HG02759 (cell line): ENCODE data around the gene CADPS.

Source experiments
- ATAC-seq: cut with Tn5 transposase; IDR thresholded peaks from one replicate; pipeline ENCODE4 v1.9.1; 2021; ENCODE audit warnings: mild to moderate bottlenecking, moderate library complexity; ENCODE audit not compliant: unreplicated experiment

The CADPS gene

GRCh38 chr3:62757045-62757444, 118.2 kb downstream of the CADPS start:
- no peak for ATAC-seq

GRCh38 chr3:62755285-62755684, 119.9 kb downstream of the CADPS start:
- no peak for ATAC-seq

- ATAC-seq, result no peak
Measured at GRCh38 chr3:62749657-62750056, 125.6 kb downstream of the CADPS start.

- ATAC-seq, result no peak
Measured at GRCh38 chr3:62749130-62749529, 126.1 kb downstream of the CADPS start.

- no peak for ATAC-seq
Measured at GRCh38 chr3:62737449-62737848, 137.8 kb downstream of the CADPS start.

- ATAC-seq, result no peak
Measured at GRCh38 chr3:62735510-62735909, 139.7 kb downstream of the CADPS start.

- no peak for ATAC-seq
Measured at GRCh38 chr3:62732183-62732904, 142.9 kb downstream of the CADPS start.

- no peak for ATAC-seq
Measured at GRCh38 chr3:62727981-62728380, 147.2 kb downstream of the CADPS start.

- ATAC-seq, result no peak
Measured at GRCh38 chr3:62727536-62727935, 147.7 kb downstream of the CADPS start.

- no peak for ATAC-seq
Measured at GRCh38 chr3:62724503-62724902, 150.7 kb downstream of the CADPS start.

- no peak for ATAC-seq
Measured at GRCh38 chr3:62723914-62724217, 151.3 kb downstream of the CADPS start.

- peak; percentile 66 for ATAC-seq
Measured at GRCh38 chr3:62723166-62723913, 151.9 kb downstream of the CADPS start.

- ATAC-seq, result no peak
Measured at GRCh38 chr3:62722344-62722743, 152.9 kb downstream of the CADPS start.

GRCh38 chr3:62718515-62719320, 156.5 kb downstream of the CADPS start:
- ATAC-seq, result no peak

GRCh38 chr3:62718011-62718410, 157.2 kb downstream of the CADPS start:
- no peak for ATAC-seq

- no peak for ATAC-seq
Measured at GRCh38 chr3:62712746-62713145, 162.5 kb downstream of the CADPS start.

- ATAC-seq, result no peak
Measured at GRCh38 chr3:62710751-62711150, 164.5 kb downstream of the CADPS start.

GRCh38 chr3:62708638-62709373, 166.4 kb downstream of the CADPS start:
- ATAC-seq, result no peak

GRCh38 chr3:62705721-62706120, 169.5 kb downstream of the CADPS start:
- no peak for ATAC-seq

GRCh38 chr3:62703451-62704167, 171.6 kb downstream of the CADPS start:
- no peak for ATAC-seq
